H1 (cell line): ENCODE measurements around the gene CNPY3. TPM values are rescaled to one million over a fixed set of nuclear protein-coding genes. Genes with fewer than 3 reads are reported as not detected.

Experiments used
- CTCF ChIA-PET: fragments of 300-600 bp; sonication (Branson Sonifier 250); formaldehyde crosslinking; loops from one replicate; lab custom pipeline; 2021; ENCODE audit not compliant: partially characterized antibody; lab: Charles Lee
- POLR2A ChIA-PET: fragments of 300-600 bp; sonication (Branson Sonifier 250); formaldehyde crosslinking; loops from one replicate; lab custom pipeline; 2021; ENCODE audit warnings: inconsistent platforms; ENCODE audit not compliant: partially characterized antibody; lab: Charles Lee
- DNase-seq, 2 experiments: peaks; one replicate each; pipeline versions ENCODE4 v3.0.0 to v3.0.0-alpha.2; 2010 to 2022; ENCODE audit warnings: low spot score in 2 of 2, low read depth in 1 of 2, mixed read lengths in 1 of 2
- FAIRE-seq: peaks from 2 replicates; lab custom pipeline; 2011; peaks lifted over from hg19 to GRCh38; lab: Jason Lieb, UNC
- H2AFZ ChIP-seq: 2 replicates; pipeline ENCODE4 v1.8.1; 2012; ENCODE audit warnings: low read length, inconsistent platforms
- H2AK5ac ChIP-seq: 2 replicates; pipeline ENCODE4 v1.6.1; 2013; ENCODE audit warnings: low read depth, low read length
- H2BK120ac ChIP-seq: replicated peaks from 2 replicates; pipeline ENCODE3; 2013; ENCODE audit warnings: low read depth, low read length, inconsistent platforms
- H2BK12ac ChIP-seq: 2 replicates; pipeline ENCODE4 v1.6.1; 2013; ENCODE audit warnings: low read depth, low read length
- H2BK15ac ChIP-seq: 2 replicates; pipeline ENCODE4 v1.6.1; 2013; ENCODE audit warnings: low read length
- H2BK20ac ChIP-seq: 2 replicates; pipeline ENCODE4 v1.6.1; 2013; ENCODE audit warnings: low read length
- H2BK5ac ChIP-seq: 2 replicates; pipeline ENCODE4 v1.6.1; 2013; ENCODE audit warnings: low read depth, low read length
- H3K14ac ChIP-seq: 2 replicates; pipeline ENCODE4 v1.6.1; 2013; ENCODE audit warnings: inconsistent platforms; ENCODE audit not compliant: insufficient read length
- H3K18ac ChIP-seq: 2 replicates; pipeline ENCODE4 v1.6.1; 2013; ENCODE audit warnings: low read length; ENCODE audit errors: extremely low read depth
- H3K23ac ChIP-seq: 2 replicates; pipeline ENCODE4 v1.6.1; 2013; ENCODE audit warnings: inconsistent platforms; ENCODE audit not compliant: insufficient read length
- H3K23me2 ChIP-seq: 2 replicates; pipeline ENCODE4 v1.6.1; 2013; ENCODE audit warnings: low read depth, low read length
- H3K27ac ChIP-seq: 2 replicates; pipeline ENCODE4 v1.6.1; 2011; ENCODE audit warnings: low read depth, low read length, inconsistent platforms
- H3K27me3 ChIP-seq, 4 experiments: replicated peaks in 1 of 4; 1 replicate in 1 of 4; 2 replicates in 3 of 4; pipeline versions ENCODE4 v1.6.1 to v1.8.1; 2011 to 2013; ENCODE audit warnings: low read length in 3 of 4, mild to moderate bottlenecking in 3 of 4, inconsistent platforms in 2 of 4, mixed read lengths in 2 of 4, moderate library complexity in 1 of 4; ENCODE audit not compliant: control insufficient read depth in 3 of 4, insufficient read depth in 3 of 4; ENCODE audit errors: extremely low read depth in 1 of 4
- H3K36me3 ChIP-seq, 4 experiments: 2 replicates each; pipeline versions ENCODE4 v1.6.1 to v1.8.1; 2011 to 2013; ENCODE audit warnings: mild to moderate bottlenecking in 4 of 4, low read length in 3 of 4, moderate library complexity in 2 of 4, control low read depth in 1 of 4, inconsistent platforms in 1 of 4; ENCODE audit not compliant: insufficient read depth in 4 of 4, control insufficient read depth in 2 of 4
- H3K4ac ChIP-seq: replicated peaks from 2 replicates; pipeline ENCODE3; 2013; ENCODE audit warnings: low read length, low read depth, mixed read lengths, inconsistent platforms; ENCODE audit not compliant: insufficient read length
- H3K4me1 ChIP-seq, 4 experiments: replicated peaks in 1 of 4; 1 replicate in 1 of 4; 2 replicates in 3 of 4; pipeline versions ENCODE4 v1.6.1 to v1.8.1; 2011 to 2013; ENCODE audit warnings: low read length in 3 of 4, inconsistent platforms in 2 of 4, mixed read lengths in 1 of 4; ENCODE audit not compliant: insufficient read depth in 4 of 4, control insufficient read depth in 3 of 4
- H3K4me2 ChIP-seq, 2 experiments: 2 replicates each; pipeline versions ENCODE4 v1.6.1 to v1.8.1; 2011 to 2013; ENCODE audit warnings: low read depth in 2 of 2, low read length in 2 of 2, control low read depth in 1 of 2, inconsistent platforms in 1 of 2, mild to moderate bottlenecking in 1 of 2; ENCODE audit not compliant: insufficient read depth in 1 of 2
- H3K4me3 ChIP-seq, 4 experiments: fragments of 200-600, 300-600 bp in 1 of 4; sonication (generic), shearing (Covaris generic), sonication (Bioruptor Twin) in 1 of 4; 2 replicates each; pipeline versions ENCODE4 v1.5.1 to v1.8.1; 2011 to 2016; ENCODE audit warnings: low read length in 4 of 4, low read depth in 3 of 4, control low read depth in 2 of 4, inconsistent platforms in 2 of 4, mild to moderate bottlenecking in 2 of 4, mixed read lengths in 1 of 4, moderate library complexity in 1 of 4; ENCODE audit not compliant: insufficient read depth in 2 of 4; ENCODE audit errors: extremely low read depth in 1 of 4
- H3K56ac ChIP-seq: replicated peaks from 2 replicates; pipeline ENCODE3; 2013; ENCODE audit warnings: low read depth, mild to moderate bottlenecking, mixed read lengths, low read length, inconsistent platforms; ENCODE audit not compliant: insufficient read length
- H3K79me1 ChIP-seq: 2 replicates; pipeline ENCODE4 v1.6.1; 2013; ENCODE audit warnings: low read depth, low read length, control low read depth
- H3K79me2 ChIP-seq, 2 experiments: 2 replicates each; pipeline versions ENCODE4 v1.6.1 to v1.8.1; 2012 to 2013; ENCODE audit warnings: low read length in 2 of 2, mild to moderate bottlenecking in 2 of 2, inconsistent platforms in 1 of 2; ENCODE audit not compliant: insufficient read depth in 2 of 2, control insufficient read depth in 1 of 2
- H3K9ac ChIP-seq, 4 experiments: replicated peaks in 1 of 4; 1 replicate in 1 of 4; 2 replicates in 3 of 4; pipeline versions ENCODE4 v1.6.1 to v1.8.1; 2011 to 2013; ENCODE audit warnings: low read depth in 3 of 4, low read length in 3 of 4, control low read depth in 2 of 4, mild to moderate bottlenecking in 2 of 4, moderate library complexity in 2 of 4, inconsistent platforms in 1 of 4; ENCODE audit errors: extremely low read depth in 1 of 4
- H3K9me3 ChIP-seq, 2 experiments: 2 replicates each; pipeline versions ENCODE4 v1.6.1 to v1.8.1; 2012 to 2013; ENCODE audit warnings: mild to moderate bottlenecking in 2 of 2, moderate library complexity in 2 of 2, control low read depth in 1 of 2, inconsistent platforms in 1 of 2, low read depth in 1 of 2, low read length in 1 of 2, mixed read lengths in 1 of 2; ENCODE audit not compliant: insufficient read depth in 2 of 2
- H4K20me1 ChIP-seq, 2 experiments: replicated peaks in 1 of 2; 2 replicates each; pipeline versions ENCODE3 to v1.8.1; 2011 to 2013; ENCODE audit warnings: inconsistent platforms in 2 of 2, low read length in 2 of 2, mild to moderate bottlenecking in 1 of 2; ENCODE audit not compliant: insufficient read depth in 2 of 2, control insufficient read depth in 1 of 2
- H4K5ac ChIP-seq: 2 replicates; pipeline ENCODE4 v1.6.1; 2013; ENCODE audit warnings: low read length, low read depth, mixed read lengths, inconsistent platforms; ENCODE audit not compliant: insufficient read length
- H4K8ac ChIP-seq: 2 replicates; pipeline ENCODE4 v1.8.0; 2013; ENCODE audit warnings: mild to moderate bottlenecking, moderate library complexity, low read length, inconsistent platforms; ENCODE audit not compliant: insufficient read depth; ENCODE audit errors: extremely low read depth
- H4K91ac ChIP-seq: replicated peaks from 2 replicates; pipeline ENCODE3; 2013; ENCODE audit warnings: low read length, mixed read lengths, inconsistent platforms; ENCODE audit not compliant: insufficient read length
- EP300 ChIP-seq, 2 experiments: IDR thresholded peaks; 1 replicate in 1 of 2; 2 replicates in 1 of 2; pipeline ENCODE4 v1.6.1; 2011 to 2012; ENCODE audit warnings: low read depth in 2 of 2, low read length in 2 of 2, mild to moderate bottlenecking in 2 of 2, borderline replicate concordance in 1 of 2, inconsistent platforms in 1 of 2, moderate library complexity in 1 of 2
- NANOG ChIP-seq: IDR thresholded peaks from 2 replicates; pipeline ENCODE4 v1.6.1; 2011; ENCODE audit warnings: low read length, low read depth, mild to moderate bottlenecking, inconsistent platforms; ENCODE audit not compliant: insufficient read depth, poor library complexity, severe bottlenecking
- SP2 ChIP-seq: IDR thresholded peaks from 2 replicates; pipeline ENCODE4 v1.6.1; 2012; ENCODE audit warnings: mild to moderate bottlenecking, low read length, inconsistent platforms
- WGBS, 2 experiments: shearing (Covaris generic) in 1 of 2; methylation state at CpG; one replicate each; pipeline versions ENCODE4 v1.1.6 to v1.1.7; 2013 to 2015; ENCODE audit warnings: low lambda C conversion rate in 2 of 2, mixed read lengths in 2 of 2, inconsistent platforms in 1 of 2, low coverage in 1 of 2, missing lambda C conversion rate in 1 of 2; ENCODE audit not compliant: insufficient replicate concordance in 2 of 2, insufficient coverage in 1 of 2, insufficient read length in 1 of 2; ENCODE audit errors: extremely low coverage in 1 of 2, missing lambda C conversion rate in 1 of 2; 5-methylcytosine and 5-hydroxymethylcytosine counted together
- polyA plus RNA-seq, 7 experiments: library from polyadenylated mRNA; depleted of rRNA in 3 of 7; stranded (reverse) in 5 of 7; unstranded in 2 of 7; fragments of >200 nt in 5 of 7; fragments of 200-250 nt in 2 of 7; gene quantifications; 1 replicate in 5 of 7; 2 replicates in 1 of 7; 4 replicates in 1 of 7; pipeline versions ENCODE4 v1.2.1 to v1.2.3, GENCODE V29; 2011 to 2013; ENCODE audit warnings: missing spikeins in 2 of 7, mixed read lengths in 2 of 7
- total RNA-seq: library from RNA; stranded (reverse); fragmentation: NEBNext Ultra II Directional; extraction: Animal tissue kit (Norgen Biotek cat#: 25700); gene quantifications from 2 replicates; pipeline ENCODE4 v1.2.1, GENCODE V29; 2021

CNPY3 gene
- total and polyA plus RNA-seq, 2 of the 8 experiments (the other 6 are each of a cell fraction or from before 2014, with no cell fraction given) = 49.6 to 64.5 TPM

DNA sequence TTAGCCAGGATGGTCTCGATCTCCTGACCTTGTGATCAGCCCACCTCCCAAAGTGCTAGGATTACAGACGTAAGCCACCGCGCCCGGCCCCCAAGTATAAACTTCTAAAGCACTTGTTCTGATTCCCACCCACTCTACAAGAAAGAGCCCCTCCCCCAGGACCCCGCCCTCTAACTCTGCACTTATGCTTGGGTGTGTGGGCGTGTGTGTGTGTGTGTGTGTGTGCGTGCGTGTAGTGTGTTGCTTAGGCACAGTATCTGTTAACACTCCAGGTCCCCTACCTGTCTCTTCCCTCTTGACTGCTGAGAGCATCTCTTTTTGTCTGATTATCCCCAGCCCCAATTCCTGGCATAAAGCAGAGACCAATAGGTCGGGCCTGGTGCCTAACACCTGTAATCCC lies 19.4 kb upstream of the CNPY3 start:
- Histone ChIP-seq H2AK5ac (no peak overlapping the region), H3K4me3 (no peak overlapping the region), H4K91ac (no peak overlapping the region), H2BK120ac (no peak overlapping the region), H3K79me1 (no peaks in the 10 kb centered on the region; the same call in 1 of the 2 replicates), H2BK5ac (no peak overlapping the region), H4K5ac (no peak overlapping the region), H2AFZ (no peak overlapping the region), H3K9me3 (no peaks in the 10 kb centered on the region), H4K8ac (no peak overlapping the region), H3K4me1 (0 out of 7 replicates have a peak, but pooled peaks cover 0 to 1% (median 0%) of the 10 kb centered on the region in 4 experiments), H2BK15ac (no peak overlapping the region), H3K27me3 (no peaks in the 10 kb centered on the region; a peak in 1 of 7 replicates), H3K18ac (no peak overlapping the region), H3K27ac (no peak overlapping the region), H4K20me1 (no peaks in the 10 kb centered on the region), H3K4me2 (no peak overlapping the region), H3K9ac (no peak overlapping the region), H2BK12ac (no peak overlapping the region), H3K14ac (no peak overlapping the region), H3K4ac (no peak overlapping the region), H3K23me2 (peaks cover 2% of the 10 kb centered on the region; the same call in 1 of the 2 replicates), H3K79me2 (no peaks in the 10 kb centered on the region), H3K23ac (no peak overlapping the region), H3K56ac (no peak overlapping the region), H3K36me3 (no peaks in the 10 kb centered on the region), H2BK20ac (no peak overlapping the region)
- no peak for DNase-seq
- ChIA-PET CTCF (interaction anchor here (0.9 to 4.5 kb wide), 4 partner anchors 9 to 54 kb away, joined by 5 to 18 read pairs (median 12); partner anchors contain the start of gene CNPY3), POLR2A (interaction anchor here (0.6 to 7.4 kb wide), 5 partner anchors 10 to 114 kb away, joined by 4 to 81 read pairs (median 7); partner anchors contain the start of genes CNPY3 and PPP2R5D)
- FAIRE-seq = no peak
- 93% methylated on average over 10 of the region's 10 CpGs; no CpG with 5 or more reads in 1 of the 2 experiments for WGBS, 2 experiments
- no peak for TF ChIP-seq SP2
- no peak for TF ChIP-seq NANOG
- no peak for TF ChIP-seq EP300 (IDR thresholded peaks at IDR 0.05; ENCODE audit: borderline replicate concordance in 1 of 2, low read depth in 2 of 2, low read length in 2 of 2)
